Stimulated activated CD8-positive, alpha-beta memory T cell treated with anti-CD3 and anti-CD28 coated beads, Interleukin-12 subunit alpha, Interleukin-12 subunit beta, amount 100 ng/mL, for 24 hours (primary cell): ENCODE results near the gene PDE6H.

Experiments
- DNase-seq: peaks from one replicate; pipeline ENCODE4 v3.0.0-alpha.2; 2020; ENCODE audit errors: extremely low read depth

Gene PDE6H

DNA sequence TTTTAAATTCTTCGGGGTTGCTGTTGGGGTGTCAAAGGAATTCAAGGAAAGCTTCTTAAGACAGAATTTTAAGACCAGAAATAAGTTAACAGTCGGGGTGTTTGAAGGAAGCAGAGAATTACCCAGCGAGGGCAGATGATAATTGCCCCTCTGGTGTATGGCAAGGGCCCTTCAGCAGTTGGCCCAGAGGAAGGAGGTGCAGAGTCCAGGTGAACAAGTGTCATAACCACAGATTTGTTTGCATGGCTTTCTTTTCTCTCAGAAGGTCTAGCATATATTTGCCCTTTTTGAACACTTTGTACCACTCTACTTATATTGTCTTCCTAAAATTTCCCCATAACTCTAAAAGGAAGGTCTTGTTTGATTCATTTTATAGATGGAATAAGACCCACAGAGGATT lies 1.8 kb downstream of the PDE6H start:
- no peak for DNase-seq

- DNase-seq, result no peak
These were observed 2.6 kb downstream of the PDE6H start for GRCh38 chr12:14975457-14975856.

DNA sequence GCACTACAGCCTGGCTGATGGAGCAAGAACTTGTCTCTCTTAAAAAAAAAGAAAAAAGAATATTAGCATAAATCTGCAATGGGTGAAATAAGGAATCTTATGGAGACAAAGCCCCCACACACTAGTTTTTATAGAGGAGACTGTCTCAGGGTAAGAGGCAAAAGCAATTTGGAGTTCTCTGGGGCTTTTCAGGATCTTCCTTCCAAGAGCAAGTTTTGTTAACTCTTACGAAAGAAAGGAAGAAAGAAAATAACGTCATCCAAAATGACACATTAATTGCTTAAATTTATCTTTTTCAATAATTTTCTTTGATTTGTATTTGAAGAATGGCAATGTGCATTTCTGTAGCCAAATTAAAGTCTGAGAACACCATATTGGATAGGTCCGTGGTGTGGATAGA lies 3.8 kb downstream of the PDE6H start:
- no peak for DNase-seq

- DNase-seq, result no peak
These were observed 6.6 kb downstream of the PDE6H start for GRCh38 chr12:14979468-14979867.

DNA sequence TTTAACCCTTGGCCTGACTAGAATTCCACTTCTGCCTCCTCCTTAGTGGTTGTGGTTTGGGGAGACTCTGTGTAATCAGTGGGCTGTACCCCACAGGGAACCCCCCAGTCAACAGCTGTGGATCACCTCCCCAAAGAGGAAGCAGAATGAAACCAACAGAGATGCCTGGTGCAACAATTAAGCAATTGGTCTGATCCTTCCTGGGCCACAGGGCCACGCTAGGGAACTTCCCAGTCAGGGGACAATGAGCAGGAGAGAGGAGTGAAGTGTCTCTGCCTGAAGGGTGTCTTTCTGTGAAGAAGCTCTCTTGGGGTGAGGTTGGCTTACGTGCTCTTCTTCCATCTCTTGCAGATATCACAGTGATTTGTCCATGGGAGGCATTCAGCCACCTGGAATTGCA lies 8.2 kb downstream of the PDE6H start:
- DNase-seq, result no peak

DNA sequence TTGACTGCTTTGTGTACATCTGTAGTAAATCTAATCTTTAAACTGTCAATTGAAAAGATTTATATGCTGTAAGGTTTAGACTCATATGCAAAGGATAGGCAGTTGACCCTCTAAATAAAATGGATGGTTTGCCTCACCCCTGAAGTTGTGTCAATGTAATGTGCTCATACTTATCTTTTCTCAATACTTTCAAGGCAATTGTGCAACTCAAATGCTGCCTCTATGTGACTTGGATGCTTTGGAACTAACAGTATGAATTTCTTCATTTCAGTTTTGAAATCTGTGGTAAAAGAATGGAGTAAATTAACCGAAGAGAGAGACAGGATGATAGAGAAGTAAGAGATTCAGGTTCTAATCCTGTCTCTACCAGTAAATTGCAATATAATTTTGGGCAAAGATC lies 9.7 kb downstream of the PDE6H start:
- no peak for DNase-seq

DNA sequence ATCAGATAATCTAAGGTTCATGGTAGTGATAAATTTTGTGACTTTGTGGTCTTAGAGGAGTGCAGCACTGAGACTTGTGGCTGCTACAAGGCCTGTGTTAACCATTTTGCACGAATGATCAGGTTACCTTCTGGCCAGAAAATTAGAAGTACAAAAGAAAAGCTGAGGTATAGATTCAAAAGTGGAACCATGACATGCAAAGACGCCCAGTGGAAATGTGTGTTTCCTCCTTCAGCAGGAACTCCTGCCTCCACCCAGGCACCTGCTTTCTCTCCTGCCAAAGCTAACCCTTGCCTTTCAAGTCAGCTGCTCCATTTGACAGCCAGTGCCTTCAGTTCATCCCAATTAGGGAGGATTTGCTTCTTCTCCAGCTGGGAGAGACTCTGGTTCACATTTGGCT lies 10.1 kb downstream of the PDE6H start:
- no peak for DNase-seq

DNA sequence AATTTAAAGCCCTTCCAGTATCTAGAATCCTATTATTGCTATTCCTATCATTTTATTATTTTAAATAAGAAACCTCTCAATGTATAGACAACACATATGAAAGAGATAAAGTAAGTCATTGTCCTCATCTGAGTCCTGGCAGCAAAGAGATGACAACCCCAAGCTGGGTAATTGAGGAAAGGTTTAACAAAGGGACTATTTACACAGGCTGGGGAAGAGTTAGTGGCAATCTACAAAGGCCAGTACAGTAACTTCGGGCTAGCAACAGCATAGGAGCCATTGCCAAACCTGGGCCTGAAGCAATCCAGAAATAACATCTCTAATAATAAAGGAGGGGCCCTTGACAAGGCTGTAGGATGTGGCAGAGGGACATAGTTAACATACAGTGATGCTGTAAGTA lies 11.2 kb downstream of the PDE6H start:
- DNase-seq, result no peak

DNA sequence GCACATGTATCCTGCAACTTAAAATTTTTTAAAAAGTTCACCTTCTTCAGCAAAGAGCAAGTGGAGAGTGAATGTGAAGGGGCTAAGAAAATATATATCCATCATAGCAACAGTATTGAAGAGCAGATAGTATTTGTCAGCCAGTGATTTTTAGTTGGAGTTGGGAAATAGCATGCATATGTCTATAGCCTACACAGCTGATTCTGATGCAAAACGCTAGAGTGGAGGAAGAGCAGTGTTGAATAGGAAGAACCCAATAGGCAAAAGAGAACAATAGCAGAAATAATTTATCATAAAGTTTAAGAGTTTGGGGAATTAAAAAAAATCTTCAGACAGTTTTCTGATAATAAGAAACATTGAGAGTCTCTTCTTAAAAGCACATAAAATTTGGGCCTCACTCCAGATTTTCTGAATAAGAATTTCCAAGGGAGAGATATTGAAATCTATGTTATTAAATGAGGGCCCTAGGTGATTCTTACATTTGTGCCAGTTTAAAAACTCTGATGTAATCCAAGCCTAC lies 12.0 kb downstream of the PDE6H start:
- DNase-seq, result no peak

DNA sequence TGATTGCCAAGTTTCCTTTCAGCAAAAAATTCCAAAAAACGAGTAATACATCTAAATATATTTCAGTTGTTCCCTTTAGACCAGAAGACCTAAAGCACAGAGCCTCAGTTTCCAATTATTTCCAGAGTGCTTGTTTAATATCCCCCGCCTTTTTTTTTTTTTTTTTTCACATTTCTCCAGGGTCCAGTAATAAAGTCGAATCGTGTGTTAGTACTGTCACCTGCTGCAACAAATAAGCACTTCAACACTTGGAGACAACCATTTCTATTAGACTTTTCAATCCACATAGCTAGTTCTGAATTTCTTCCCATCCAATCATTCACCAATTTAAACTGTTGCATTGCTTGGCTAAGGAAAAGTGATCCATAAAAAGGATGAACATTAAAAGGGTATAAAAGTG lies 13.6 kb downstream of the PDE6H start:
- no peak for DNase-seq

GRCh38 chr12:14988035-14988434 lies 15.2 kb downstream of the PDE6H start:
- no peak for DNase-seq

GRCh38 chr12:14989790-14990189 lies 16.9 kb downstream of the PDE6H start:
- DNase-seq, result no peak

GRCh38 chr12:14991069-14991468 lies 18.2 kb downstream of the PDE6H start:
- no peak for DNase-seq

- DNase-seq, result no peak
These were observed 19.8 kb downstream of the PDE6H start for GRCh38 chr12:14992673-14993072.

- DNase-seq, result no peak
These were observed 20.3 kb downstream of the PDE6H start for GRCh38 chr12:14993117-14993516.

GRCh38 chr12:14993537-14994266 lies 20.9 kb downstream of the PDE6H start:
- DNase-seq, result no peak

GRCh38 chr12:14994610-14995009 lies 21.8 kb downstream of the PDE6H start:
- no peak for DNase-seq

- no peak for DNase-seq
These were observed 23.0 kb downstream of the PDE6H start for GRCh38 chr12:14995583-14996425.

DNA sequence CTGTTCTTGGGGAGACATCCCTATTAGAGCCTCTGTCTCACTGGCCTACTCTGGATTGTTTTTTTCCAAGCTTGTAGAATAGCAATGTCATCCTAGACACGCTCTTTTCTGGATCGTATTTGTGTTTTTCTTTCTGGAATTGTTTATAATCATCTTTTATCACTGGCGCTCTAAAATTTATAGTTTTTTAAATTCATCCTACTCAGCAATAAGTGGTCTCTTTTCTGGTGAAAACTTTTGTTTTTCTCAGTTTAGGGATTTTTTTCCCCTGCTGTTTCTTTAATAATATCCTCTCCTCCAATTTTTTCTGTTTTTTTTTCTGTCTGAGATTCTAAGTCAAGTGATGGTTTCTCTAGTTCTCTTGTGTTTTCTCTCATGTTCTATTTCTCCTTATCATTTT lies 25.2 kb downstream of the PDE6H start:
- no peak for DNase-seq

DNA sequence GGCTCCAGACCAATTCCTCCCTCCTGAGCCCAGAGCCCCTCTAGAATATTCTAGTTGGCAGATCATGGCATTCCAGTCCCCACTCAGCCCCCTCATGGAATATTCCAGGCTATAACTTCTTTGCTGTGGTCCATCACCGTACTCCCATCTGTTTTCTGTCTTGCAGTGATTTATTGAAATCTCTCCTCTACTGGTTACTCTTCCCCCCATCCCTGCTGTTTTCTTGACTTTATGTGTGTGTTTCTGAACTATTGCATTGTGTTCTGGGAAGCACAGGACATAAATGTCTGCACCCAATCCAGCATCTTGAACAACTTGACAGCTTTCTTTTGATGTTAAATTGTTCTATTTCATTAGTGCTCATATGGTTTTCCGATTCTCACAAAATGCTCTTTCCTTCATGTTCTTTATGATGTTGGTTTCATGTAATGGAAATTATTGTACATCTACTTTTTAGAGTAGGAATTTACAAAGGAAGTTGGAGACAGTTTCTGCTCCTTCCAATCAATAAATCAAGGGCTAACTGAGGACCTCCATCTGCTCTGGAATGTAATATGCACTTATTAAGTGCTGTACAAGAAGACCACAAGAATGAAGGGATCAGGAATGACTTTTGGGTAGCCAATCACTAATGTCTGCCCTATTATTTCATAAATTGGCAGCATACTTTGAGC lies 26.3 kb downstream of the PDE6H start:
- DNase-seq, result no peak

- no peak for DNase-seq
These were observed 27.0 kb downstream of the PDE6H start for GRCh38 chr12:14999695-15000365.

GRCh38 chr12:15000575-15000974 lies 27.7 kb downstream of the PDE6H start:
- DNase-seq, result no peak
